Coronary artery (tissue), 2 donors: ENCODE data around the gene PES1.
A peak's percentile ranks its signal among the peaks of the same experiment; 100 is the strongest.
"Not testable (repeated sequence)": the region's sequence is repeated elsewhere in the genome, so short reads cannot be mapped to it uniquely, and the experiment has no call there.

Experiments used
- DNase-seq: peaks from one replicate; pipeline ENCODE4 v3.0.0-alpha.2; 2017; ENCODE audit warnings: low spot score
- H3K27ac ChIP-seq, 2 donors: fragments of 200-600 bp; sonication (generic); one replicate each; pipeline ENCODE4 v1.5.1; 2016 to 2019
- H3K4me3 ChIP-seq: fragments of 200-600 bp; sonication (generic); 2 replicates; pipeline ENCODE4 v1.5.1; 2016; ENCODE audit warnings: mild to moderate bottlenecking, moderate library complexity
- CTCF ChIP-seq: fragments of 200-600 bp; sonication (generic); IDR thresholded peaks from one replicate; pipeline ENCODE4 v1.5.1; 2019; ENCODE audit warnings: antibody characterized with exemption

PES1 gene

GRCh38 chr22:30553971-30554370, 37.7 kb downstream of the PES1 start:
- Histone ChIP-seq H3K4me3 (no peak overlapping the region), H3K27ac (no peak overlapping the region)
- TF ChIP-seq CTCF = no peak
- DNase-seq = no peak

GRCh38 chr22:30552719-30553118, 39.0 kb downstream of the PES1 start:
- Histone ChIP-seq H3K27ac (no peak overlapping the region), H3K4me3 (no peak overlapping the region)
- no peak for TF ChIP-seq CTCF

GRCh38 chr22:30551813-30552212, 39.9 kb downstream of the PES1 start:
- H3K27ac ChIP-seq, DNase-seq, H3K4me3 ChIP-seq: not testable (repeated sequence)

More at GRCh38 chr22:30552719-30553118, 39.0 kb downstream of the PES1 start:
- DNase-seq = no peak

GRCh38 chr22:30547188-30547587, 44.5 kb downstream of the PES1 start:
- Histone ChIP-seq H3K27ac (no peak overlapping the region), H3K4me3 (no peak overlapping the region)
- no peak for TF ChIP-seq CTCF
- DNase-seq = no peak

GRCh38 chr22:30546616-30547015, 45.1 kb downstream of the PES1 start, which contains the start of gene SEC14L6:
Gene SEC14L6 (minus strand): TSS chr22:30546741. CDS start chr22:30546682, 59 bp downstream.
- DNase-seq = no peak
- no peak within 1 kb of the TSS for H3K4me3 ChIP-seq
- no peak within 1 kb of the TSS for H3K27ac ChIP-seq
- no peak for TF ChIP-seq CTCF

GRCh38 chr22:30542811-30543188, 48.9 kb downstream of the PES1 start:
- H3K27ac ChIP-seq = no peak overlapping the region

GRCh38 chr22:30541961-30542810, 49.5 kb downstream of the PES1 start:
- Histone ChIP-seq H3K4me3 (peak overlapping the region; percentile 68), H3K27ac (no peak overlapping the region)
- TF ChIP-seq CTCF = no peak
- DNase-seq = no peak

More at GRCh38 chr22:30542811-30543188, 48.9 kb downstream of the PES1 start:
- DNase-seq = no peak
- H3K4me3 ChIP-seq = peak overlapping the region; percentile 68
- TF ChIP-seq CTCF = no peak

GRCh38 chr22:30541511-30541910, 50.2 kb downstream of the PES1 start:
- not testable (repeated sequence) for H3K27ac ChIP-seq, DNase-seq
- H3K4me3 ChIP-seq = peak overlapping the region; percentile 68
